ENCODE data around the gene NEK7.

The NEK7 gene

DNA sequence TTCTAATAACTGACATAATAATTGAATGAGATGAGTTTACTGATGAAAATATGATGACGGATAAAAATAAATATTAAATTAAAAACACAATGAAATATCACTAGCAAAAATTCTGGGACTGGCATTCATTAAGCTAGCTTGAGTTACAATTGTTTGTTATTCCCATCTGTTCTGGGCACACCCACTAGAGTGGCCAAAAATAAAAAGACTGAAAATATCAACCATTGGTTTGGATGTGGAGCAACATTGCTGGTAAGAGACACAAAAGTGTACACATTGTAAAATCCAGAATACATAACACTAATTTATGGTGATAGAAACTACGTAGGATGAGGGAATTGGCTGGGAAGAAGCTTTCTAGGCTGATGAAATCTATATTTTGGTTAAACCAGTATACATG is 9.6 kb upstream of the NEK7 start:
- FAIRE-seq = no peak

GRCh38 chr1:198150369-198150768 is 6.4 kb upstream of the NEK7 start:
- FAIRE-seq = no peak

GRCh38 chr1:198151688-198152087 is 5.1 kb upstream of the NEK7 start:
- FAIRE-seq = no peak

- no peak for FAIRE-seq
Measured at GRCh38 chr1:198153103-198153502, 3.7 kb upstream of the NEK7 start.

DNA sequence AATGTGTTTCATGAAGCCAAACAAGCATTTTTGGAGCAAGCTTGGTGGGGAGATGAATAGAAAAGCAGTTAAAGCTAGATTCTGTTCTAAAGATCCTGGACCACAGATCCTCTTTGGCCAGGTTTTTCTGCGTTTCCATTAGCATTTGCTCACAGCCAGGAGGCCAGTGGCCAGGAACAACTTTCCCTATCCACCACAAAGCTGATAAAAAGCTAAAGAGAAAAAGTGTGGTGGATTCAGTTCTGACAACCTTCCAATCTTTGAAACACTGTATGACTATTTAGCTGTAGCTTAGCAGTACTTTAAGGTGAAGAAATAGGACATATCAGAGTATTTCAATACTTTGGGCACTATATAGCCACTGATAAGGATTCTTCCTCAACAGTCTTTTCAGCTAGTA is 3.0 kb upstream of the NEK7 start:
- no peak for FAIRE-seq

GRCh38 chr1:198155253-198155652 is 1.5 kb upstream of the NEK7 start:
- no peak for FAIRE-seq

DNA sequence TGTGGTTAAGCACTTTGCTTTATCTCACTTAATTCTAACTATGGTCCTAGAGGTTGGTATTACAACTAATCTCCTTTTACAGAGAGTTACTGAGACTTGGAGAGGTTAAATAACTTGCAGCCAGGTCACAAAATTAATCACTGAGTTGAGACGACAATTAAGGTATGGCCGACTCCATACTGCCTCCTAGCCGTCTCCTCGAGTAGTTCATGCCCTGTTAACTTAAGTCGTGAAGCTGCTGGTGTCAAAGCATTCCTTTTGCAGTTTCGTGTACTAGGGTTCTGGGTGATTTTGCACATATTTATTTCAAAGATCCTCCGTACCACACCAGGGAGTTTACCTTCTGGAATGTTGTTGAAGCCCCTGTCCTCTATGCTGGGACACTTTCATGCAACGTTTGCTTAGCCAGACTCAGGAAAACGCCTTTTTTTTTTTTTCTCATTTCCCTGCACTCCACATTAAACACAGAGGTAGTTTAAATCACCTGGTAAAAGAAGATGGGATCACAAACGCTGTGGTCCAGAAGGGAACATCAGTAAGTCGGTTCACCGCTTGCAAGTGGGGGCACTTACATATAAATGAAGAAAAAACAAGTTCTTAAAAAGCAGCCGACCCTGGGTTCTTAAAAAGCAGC is 570 bp upstream of the NEK7 start:
- no peak for FAIRE-seq

GRCh38 chr1:198157241-198157846 is 546 bp downstream of the NEK7 start:
- FAIRE-seq = no peak

- no peak for FAIRE-seq
Measured at GRCh38 chr1:198157847-198158725, 1.3 kb downstream of the NEK7 start.

- no peak for FAIRE-seq
Measured at GRCh38 chr1:198158735-198159589, 2.2 kb downstream of the NEK7 start.

- FAIRE-seq = no peak
Measured at GRCh38 chr1:198160222-198160621, 3.4 kb downstream of the NEK7 start.

GRCh38 chr1:198160946-198161614 is 4.3 kb downstream of the NEK7 start:
- FAIRE-seq = no peak

DNA sequence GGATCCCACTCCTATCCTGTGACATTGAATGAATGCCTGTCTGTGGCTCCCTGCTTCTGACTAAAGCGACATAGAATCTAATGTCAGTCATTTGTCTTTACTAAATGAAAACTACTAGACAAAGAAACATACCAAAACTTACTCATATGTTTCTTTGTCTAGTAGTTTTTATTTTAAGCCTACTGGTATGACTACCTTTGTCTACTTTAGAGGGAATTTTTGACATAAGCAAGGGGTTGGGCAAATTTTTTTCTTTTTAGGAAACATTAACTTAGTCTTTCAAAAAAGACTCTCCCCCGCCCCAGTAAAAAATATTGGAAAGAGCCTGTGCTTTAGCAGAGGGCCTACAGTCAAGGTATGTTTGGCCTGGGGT is 4.9 kb downstream of the NEK7 start:
- FAIRE-seq = no peak

GRCh38 chr1:198162091-198162767 is 5.4 kb downstream of the NEK7 start:
- FAIRE-seq = no peak

DNA sequence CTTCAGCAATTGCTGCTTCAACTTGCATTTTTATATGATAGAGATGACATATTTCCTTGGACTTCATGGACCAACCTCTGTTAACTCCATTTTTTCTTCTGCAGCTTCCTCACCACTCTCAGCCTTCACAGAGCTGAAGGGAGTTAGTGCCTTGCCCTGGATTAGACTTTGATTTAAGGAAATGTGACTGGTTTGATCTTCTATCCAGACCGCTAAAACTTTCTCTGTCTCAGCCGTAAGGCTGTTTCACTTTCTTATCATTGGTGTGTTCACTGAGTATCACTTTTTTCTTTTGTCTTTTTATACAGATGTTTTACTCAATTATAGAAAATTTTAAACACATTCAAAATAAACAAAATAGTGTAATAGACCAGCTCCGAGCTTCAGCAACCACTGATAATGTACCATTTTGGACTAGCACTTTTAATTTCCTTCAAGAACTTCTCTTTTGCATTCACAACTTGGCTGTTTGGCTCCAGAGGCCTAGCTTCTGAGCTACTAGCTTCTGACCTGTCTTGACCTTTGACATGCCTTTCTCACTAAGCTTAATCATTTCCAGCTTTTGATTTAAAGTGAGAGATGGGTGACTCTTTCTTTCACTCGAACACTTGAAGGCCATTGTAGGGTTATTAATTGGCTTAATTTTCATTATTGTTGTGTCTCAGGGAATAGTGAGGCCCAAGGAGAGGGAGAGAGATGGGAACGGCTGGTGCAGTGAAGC is 9.3 kb downstream of the NEK7 start:
- no peak for FAIRE-seq

- FAIRE-seq = no peak
Measured at GRCh38 chr1:198166900-198167299, 10.1 kb downstream of the NEK7 start.

DNA sequence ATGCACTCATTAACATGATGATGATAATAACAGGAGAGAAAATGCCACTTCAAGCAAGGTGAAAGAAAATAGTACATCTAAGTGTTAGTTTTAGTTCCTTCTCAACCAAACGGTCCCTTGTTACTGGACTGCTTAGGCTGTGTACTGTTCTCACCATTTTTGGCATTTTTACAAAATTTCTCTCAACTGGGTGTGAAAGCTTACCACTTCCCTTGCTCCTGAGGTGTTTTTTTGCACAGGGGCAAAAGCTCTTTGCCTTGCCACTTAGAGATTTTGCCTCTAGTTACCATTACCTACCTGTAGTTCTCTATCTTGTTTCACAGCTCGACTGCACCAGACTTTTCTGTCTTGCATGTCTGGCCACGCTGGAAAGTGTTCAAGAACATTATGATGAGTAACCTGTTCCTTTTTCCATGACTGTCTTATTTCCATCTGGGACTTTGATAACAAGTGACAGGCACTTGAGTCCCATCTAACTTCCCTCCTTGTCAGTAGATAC is 10.7 kb downstream of the NEK7 start:
- FAIRE-seq = no peak

- FAIRE-seq = no peak
Measured at GRCh38 chr1:198168227-198168626, 11.4 kb downstream of the NEK7 start.

GRCh38 chr1:198169672-198170071 is 12.9 kb downstream of the NEK7 start:
- no peak for FAIRE-seq

DNA sequence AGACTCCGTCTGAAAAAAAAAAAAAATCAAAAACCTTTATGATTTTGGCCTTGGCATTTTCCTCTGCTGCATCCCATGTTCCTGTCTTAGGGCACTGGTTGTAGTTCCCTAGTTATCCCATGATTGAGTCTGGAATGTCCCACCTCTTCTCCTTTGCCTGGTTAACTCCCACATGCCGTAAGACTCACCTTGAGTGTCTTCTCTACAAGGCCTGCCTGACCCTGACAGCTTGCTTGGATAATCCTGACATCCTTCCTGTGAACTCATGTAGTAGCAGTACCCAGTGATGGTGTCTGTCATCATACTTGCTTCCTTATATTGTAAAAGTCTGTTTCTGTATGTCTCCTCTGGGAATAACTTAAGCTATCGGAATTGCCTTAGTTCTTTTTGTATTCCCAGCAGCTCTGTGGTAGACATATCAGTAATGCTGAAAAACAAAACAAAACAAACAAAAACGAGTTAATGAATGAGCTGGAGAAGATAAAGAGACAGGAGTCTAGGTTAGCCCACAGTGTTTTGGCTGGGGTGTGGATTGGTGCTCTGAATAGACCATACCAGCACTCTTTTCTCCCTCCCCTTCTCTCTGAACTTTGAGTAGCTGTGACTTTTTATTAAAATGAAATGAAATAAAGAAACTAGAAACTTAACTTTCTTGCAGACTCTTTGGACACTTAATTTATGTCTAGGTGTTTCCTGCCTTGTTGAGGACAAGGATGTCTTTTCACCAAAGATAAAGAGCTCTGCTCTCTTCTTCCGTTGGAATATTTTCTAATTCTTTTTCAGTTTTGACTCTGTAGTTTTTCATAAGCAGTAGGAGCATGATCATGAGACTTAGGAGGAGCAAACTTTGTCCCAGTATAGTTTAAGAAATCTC is 15.1 kb downstream of the NEK7 start:
- no peak for FAIRE-seq

Data from colon (tissue), 2 donors.